Caco-2 (cell line): ENCODE data around the gene POLD4. TPM values are rescaled to one million over a fixed set of nuclear protein-coding genes. Genes with fewer than 3 reads are reported as not detected.

Experiments
- BruUV-seq: library from RNA; stranded (reverse); fragments of 400-500 nt; replicated peaks from 2 replicates; lab custom pipeline; 2021; lab: Mats Ljungman, UMichigan
- CTCF ChIA-PET: fragments of 300-600 bp; sonication (Branson Sonifier 250); formaldehyde crosslinking; loops from one replicate; lab custom pipeline; 2022; ENCODE audit warnings: antibody characterized with exemption; lab: Charles Lee
- POLR2A ChIA-PET: fragments of 300-600 bp; sonication (Branson Sonifier 250); formaldehyde crosslinking; loops from one replicate; lab custom pipeline; 2022; ENCODE audit warnings: antibody characterized with exemption; lab: Charles Lee
- DNase-seq, 2 experiments: peaks; one replicate each; pipeline versions ENCODE4 v3.0.0 to v3.0.0-alpha.2; 2020 to 2022
- H3K27me3 ChIP-seq: replicated peaks from 2 replicates; pipeline ENCODE4 v1.6.0; 2011; ENCODE audit warnings: low read length; ENCODE audit not compliant: control insufficient read depth, insufficient read depth
- H3K36me3 ChIP-seq: 2 replicates; pipeline ENCODE4 v1.5.1; 2011; ENCODE audit warnings: low read length; ENCODE audit not compliant: control insufficient read depth, insufficient read depth
- H3K4me1 ChIP-seq: fragments of 250-450 bp; sonication (Bioruptor Pico); 2 replicates; pipeline ENCODE4 v1.5.1; 2020; ENCODE audit warnings: mild to moderate bottlenecking
- H3K4me3 ChIP-seq: 2 replicates; pipeline ENCODE4 v1.5.1; 2011; ENCODE audit warnings: low read depth, mild to moderate bottlenecking, control low read depth, low read length
- H3K9me3 ChIP-seq: fragments of 250-450 bp; sonication (Bioruptor Pico); 2 replicates; pipeline ENCODE4 v1.5.1; 2020; ENCODE audit warnings: mild to moderate bottlenecking, moderate library complexity
- H3K27ac Mint-ChIP-seq: one replicate; pipeline ENCODE4 v1.8.0; 2022; ENCODE audit warnings: mixed read lengths; ENCODE audit not compliant: unreplicated experiment
- H3K27me3 Mint-ChIP-seq: one replicate; pipeline ENCODE4 v1.8.0; 2022; ENCODE audit warnings: mixed read lengths; ENCODE audit not compliant: insufficient read depth, unreplicated experiment
- H3K36me3 Mint-ChIP-seq: one replicate; pipeline ENCODE4 v1.8.0; 2022; ENCODE audit warnings: mild to moderate bottlenecking, mixed read lengths; ENCODE audit not compliant: insufficient read depth, unreplicated experiment
- H3K4me1 Mint-ChIP-seq: one replicate; pipeline ENCODE4 v1.8.0; 2022; ENCODE audit warnings: low read depth, mixed read lengths; ENCODE audit not compliant: unreplicated experiment
- H3K4me3 Mint-ChIP-seq: one replicate; pipeline ENCODE4 v1.8.0; 2022; ENCODE audit warnings: mild to moderate bottlenecking, moderate library complexity, mixed read lengths; ENCODE audit not compliant: unreplicated experiment
- H3K9me3 Mint-ChIP-seq: one replicate; pipeline ENCODE4 v1.8.0; 2022; ENCODE audit warnings: mixed read lengths; ENCODE audit not compliant: unreplicated experiment
- intact Hi-C: fragments of 100-400 bp; cut with micrococcal nuclease; formaldehyde crosslinking; loops from one replicate; pipeline ENCODE4 v1.10.0; 2022; ENCODE audit not compliant: unreplicated experiment
- total RNA-seq: library from RNA; stranded (reverse); gene quantifications from 2 replicates; pipeline ENCODE4 v1.2.3, GENCODE V29; 2022
- TF ChIP-seq, protein P1 (sequence below), 2 experiments: fragments of 200-600 bp in 1 of 2; IDR thresholded peaks; 1 replicate in 1 of 2; 2 replicates in 1 of 2; pipeline versions ENCODE4 v1.5.1 to v1.8.0; 2011 to 2022; ENCODE audit warnings: antibody characterized with exemption in 1 of 2, control low read depth in 1 of 2, inconsistent platforms in 1 of 2, low read depth in 1 of 2, low read length in 1 of 2, mild to moderate bottlenecking in 1 of 2, moderate library complexity in 1 of 2; ENCODE audit not compliant: insufficient read depth in 1 of 2, severe bottlenecking in 1 of 2, unreplicated experiment in 1 of 2

Gene POLD4
- total RNA-seq, 1 experiment from 2014 or later = 29.8 TPM

GRCh38 chr11:67332081-67332691, 21.2 kb downstream of the POLD4 start:
- DNase-seq = no peak
- ChIA-PET CTCF (interaction anchor here (1.4 to 1.5 kb wide), 2 partner anchors 13 to 15 kb away, joined by 3 to 4 read pairs; no protein-coding TSS in a partner anchor), POLR2A (no interaction called here)
- intact Hi-C loops = no loop called here
- no peaks in the 10 kb centered on the region for H3K9me3 Mint-ChIP-seq
- 0 out of 2 replicates have a peak, but pooled peaks cover 2% of the 10 kb centered on the region for H3K9me3 ChIP-seq
- H3K4me3 ChIP-seq = no peak overlapping the region
- H3K4me1 Mint-ChIP-seq = no peaks in the 10 kb centered on the region
- no peaks in the 10 kb centered on the region for H3K36me3 Mint-ChIP-seq
- no peaks in the 10 kb centered on the region for H3K27me3 Mint-ChIP-seq
- no TSS peak for BruUV-seq
- no peaks in the 10 kb centered on the region for H3K27me3 ChIP-seq
- H3K36me3 ChIP-seq = no peaks in the 10 kb centered on the region
- H3K27ac Mint-ChIP-seq = no peak overlapping the region
- no peaks in the 10 kb centered on the region for H3K4me1 ChIP-seq
- no peak overlapping the region for H3K4me3 Mint-ChIP-seq
- TF ChIP-seq, protein P1, sequence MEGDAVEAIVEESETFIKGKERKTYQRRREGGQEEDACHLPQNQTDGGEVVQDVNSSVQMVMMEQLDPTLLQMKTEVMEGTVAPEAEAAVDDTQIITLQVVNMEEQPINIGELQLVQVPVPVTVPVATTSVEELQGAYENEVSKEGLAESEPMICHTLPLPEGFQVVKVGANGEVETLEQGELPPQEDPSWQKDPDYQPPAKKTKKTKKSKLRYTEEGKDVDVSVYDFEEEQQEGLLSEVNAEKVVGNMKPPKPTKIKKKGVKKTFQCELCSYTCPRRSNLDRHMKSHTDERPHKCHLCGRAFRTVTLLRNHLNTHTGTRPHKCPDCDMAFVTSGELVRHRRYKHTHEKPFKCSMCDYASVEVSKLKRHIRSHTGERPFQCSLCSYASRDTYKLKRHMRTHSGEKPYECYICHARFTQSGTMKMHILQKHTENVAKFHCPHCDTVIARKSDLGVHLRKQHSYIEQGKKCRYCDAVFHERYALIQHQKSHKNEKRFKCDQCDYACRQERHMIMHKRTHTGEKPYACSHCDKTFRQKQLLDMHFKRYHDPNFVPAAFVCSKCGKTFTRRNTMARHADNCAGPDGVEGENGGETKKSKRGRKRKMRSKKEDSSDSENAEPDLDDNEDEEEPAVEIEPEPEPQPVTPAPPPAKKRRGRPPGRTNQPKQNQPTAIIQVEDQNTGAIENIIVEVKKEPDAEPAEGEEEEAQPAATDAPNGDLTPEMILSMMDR (IDR thresholded peaks at IDR 0.05; ENCODE audit: insufficient read depth in 1 of 2, low read depth in 1 of 2, low read length in 1 of 2, severe bottlenecking in 1 of 2, unreplicated experiment in 1 of 2) = no peak

GRCh38 chr11:67323526-67323925, 29.8 kb downstream of the POLD4 start:
- Histone ChIP-seq H3K36me3 (no peaks in the 10 kb centered on the region), H3K4me1 (0 out of 2 replicates have a peak, but pooled peaks cover 2% of the 10 kb centered on the region), H3K27me3 (no peaks in the 10 kb centered on the region), H3K4me3 (no peak overlapping the region), H3K9me3 (0 out of 2 replicates have a peak, but pooled peaks cover 3% of the 10 kb centered on the region)
- H3K4me3 Mint-ChIP-seq = no peak overlapping the region
- no peak for DNase-seq
- H3K4me1 Mint-ChIP-seq = no peaks in the 10 kb centered on the region
- H3K9me3 Mint-ChIP-seq = no peaks in the 10 kb centered on the region
- no peak overlapping the region for H3K27ac Mint-ChIP-seq
- BruUV-seq = no TSS peak
- ChIA-PET CTCF (interaction anchor here (0.7 to 1.5 kb wide), 3 partner anchors 28 to 57 kb away, joined by 3 to 4 read pairs (median 4); partner anchors contain the start of gene GRK2), POLR2A (no interaction called here)
- TF ChIP-seq, protein P1 (IDR thresholded peaks at IDR 0.05; ENCODE audit: insufficient read depth in 1 of 2, low read depth in 1 of 2, low read length in 1 of 2, severe bottlenecking in 1 of 2, unreplicated experiment in 1 of 2) = no peak
- no peaks in the 10 kb centered on the region for H3K27me3 Mint-ChIP-seq
- peaks cover 5% of the 10 kb centered on the region for H3K36me3 Mint-ChIP-seq
- intact Hi-C loops = no loop called here

DNA sequence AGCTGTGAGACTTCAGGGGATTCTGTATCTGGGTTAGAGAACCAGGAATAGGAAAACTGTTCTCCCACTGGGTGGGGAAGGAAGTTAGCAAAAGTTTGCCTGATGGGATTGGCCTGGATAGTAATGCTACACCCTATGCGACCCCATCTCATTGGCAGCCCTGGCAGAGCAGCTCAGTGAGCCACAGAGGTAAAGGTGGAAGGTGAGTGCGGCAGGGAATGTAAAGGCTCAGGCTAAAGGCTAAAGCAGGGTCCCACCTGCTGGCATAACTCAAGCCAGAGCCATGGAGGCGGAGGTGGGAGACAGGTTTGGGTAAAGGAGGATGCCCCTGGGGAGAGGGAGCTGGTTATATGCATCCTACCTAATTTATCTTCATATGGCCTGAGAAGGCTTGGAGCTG, 31.3 kb downstream of the POLD4 start:
- CTCF ChIA-PET = interaction anchor here (0.8 to 1.5 kb wide), 4 partner anchors 24 to 60 kb away, joined by 4 read pairs; no protein-coding TSS in a partner anchor
- Histone ChIP-seq H3K36me3 (no peaks in the 10 kb centered on the region), H3K9me3 (no peaks in the 10 kb centered on the region), H3K27me3 (no peaks in the 10 kb centered on the region), H3K4me1 (0 out of 2 replicates have a peak, but pooled peaks cover 4% of the 10 kb centered on the region), H3K4me3 (no peak overlapping the region)
- no TSS peak for BruUV-seq
- peaks cover 14% of the 10 kb centered on the region for H3K36me3 Mint-ChIP-seq
- POLR2A ChIA-PET = no interaction called here
- TF ChIP-seq, protein P1 (IDR thresholded peaks at IDR 0.05; ENCODE audit: insufficient read depth in 1 of 2, low read depth in 1 of 2, low read length in 1 of 2, severe bottlenecking in 1 of 2, unreplicated experiment in 1 of 2) = no peak
- H3K9me3 Mint-ChIP-seq = no peaks in the 10 kb centered on the region
- no peak for DNase-seq
- intact Hi-C loops = no loop called here
- no peak overlapping the region for H3K27ac Mint-ChIP-seq
- no peaks in the 10 kb centered on the region for H3K27me3 Mint-ChIP-seq
- H3K4me3 Mint-ChIP-seq = no peak overlapping the region
- no peaks in the 10 kb centered on the region for H3K4me1 Mint-ChIP-seq
